Dermis microvascular lymphatic vessel endothelial cell (primary cell): ENCODE results near the gene DLL1. TPM values are rescaled to one million over a fixed set of nuclear protein-coding genes. Genes with fewer than 3 reads are reported as not detected.

Source experiments
- DNase-seq, 2 donors: peaks; one replicate each; pipeline versions ENCODE4 v3.0.0 to v3.0.0-alpha.2; 2010; ENCODE audit warnings: low read depth in 2 of 2
- total RNA-seq: library from RNA; depleted of rRNA; stranded (reverse); fragments of >200 nt; gene quantifications from 2 replicates; pipeline ENCODE4 v1.2.1, GENCODE V29; 2014

Gene DLL1
- total RNA-seq, 1 donor from 2014 or later: 2.6 TPM

DNA sequence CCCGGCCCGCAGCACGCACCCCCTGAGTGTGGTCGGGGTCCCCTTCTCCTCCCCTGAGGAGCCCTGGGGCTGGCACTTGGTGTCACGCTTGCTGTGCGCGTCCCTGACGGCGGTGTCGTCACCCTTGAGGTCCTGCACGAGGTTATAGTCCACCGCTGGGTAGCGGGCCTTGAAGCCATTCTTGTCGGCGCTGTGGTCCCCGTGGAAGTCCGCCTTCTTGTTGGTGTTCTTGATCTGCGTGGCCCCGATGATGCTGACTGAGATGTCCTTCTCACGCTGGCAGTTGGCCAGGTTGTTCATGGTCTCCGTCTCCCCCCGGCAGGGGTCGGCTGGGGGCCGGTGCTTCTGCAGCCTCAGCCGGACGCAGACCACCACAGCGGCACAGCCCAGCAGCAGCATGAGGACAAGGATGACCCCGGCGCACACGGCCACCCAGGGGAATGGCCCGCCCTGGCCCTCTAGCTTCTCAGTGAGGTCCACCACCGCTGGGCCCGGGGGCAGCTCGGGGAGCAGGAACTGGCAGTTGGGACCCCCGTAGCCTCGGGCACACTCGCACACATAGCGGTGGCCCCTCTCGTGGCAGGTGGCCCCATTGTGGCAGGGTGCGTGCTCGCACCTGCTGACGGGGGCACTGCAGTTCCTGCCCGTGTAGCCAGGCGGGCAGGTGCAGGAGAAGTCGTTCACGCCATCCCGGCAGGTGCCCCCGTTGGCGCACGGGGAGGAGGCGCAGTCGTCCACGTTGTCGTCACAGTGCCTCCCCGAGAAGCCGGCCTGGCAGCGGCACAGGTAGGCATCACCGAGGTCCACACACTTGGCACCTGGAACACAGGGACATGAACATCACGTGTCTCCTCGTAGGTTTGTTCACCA is 7.4 kb downstream of the DLL1 start:
- no peak for DNase-seq

DNA sequence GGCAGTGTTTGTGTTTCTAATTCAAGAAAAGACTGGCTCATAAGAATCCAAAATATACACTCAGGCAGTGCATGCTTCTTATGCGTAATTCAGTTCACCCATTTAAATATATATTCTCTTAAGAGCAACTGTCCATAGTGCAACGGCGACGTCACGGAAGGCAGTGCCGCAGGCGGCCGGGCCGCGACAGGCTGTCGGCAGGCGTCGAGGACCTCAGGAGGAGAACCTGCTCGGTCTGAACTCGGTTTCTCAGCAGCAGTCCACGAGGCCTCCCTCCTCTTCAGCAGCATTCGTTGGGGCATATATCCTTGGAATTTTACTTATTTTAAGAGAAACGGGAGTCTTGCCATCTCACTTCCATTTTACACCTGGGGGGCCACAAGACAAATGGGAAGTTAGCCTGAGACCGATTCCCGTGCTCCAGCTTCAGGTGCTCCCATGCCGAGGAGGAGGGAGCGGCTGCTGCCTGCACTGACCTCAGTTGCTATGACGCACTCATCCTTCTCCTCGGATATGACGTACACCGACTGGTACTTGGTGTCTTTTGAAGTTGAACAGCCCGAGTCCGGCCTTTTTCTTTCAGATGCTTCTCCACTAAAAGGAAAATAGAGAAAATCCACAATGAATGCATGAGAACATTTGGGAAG is 8.2 kb downstream of the DLL1 start:
- DNase-seq: no peak

DNA sequence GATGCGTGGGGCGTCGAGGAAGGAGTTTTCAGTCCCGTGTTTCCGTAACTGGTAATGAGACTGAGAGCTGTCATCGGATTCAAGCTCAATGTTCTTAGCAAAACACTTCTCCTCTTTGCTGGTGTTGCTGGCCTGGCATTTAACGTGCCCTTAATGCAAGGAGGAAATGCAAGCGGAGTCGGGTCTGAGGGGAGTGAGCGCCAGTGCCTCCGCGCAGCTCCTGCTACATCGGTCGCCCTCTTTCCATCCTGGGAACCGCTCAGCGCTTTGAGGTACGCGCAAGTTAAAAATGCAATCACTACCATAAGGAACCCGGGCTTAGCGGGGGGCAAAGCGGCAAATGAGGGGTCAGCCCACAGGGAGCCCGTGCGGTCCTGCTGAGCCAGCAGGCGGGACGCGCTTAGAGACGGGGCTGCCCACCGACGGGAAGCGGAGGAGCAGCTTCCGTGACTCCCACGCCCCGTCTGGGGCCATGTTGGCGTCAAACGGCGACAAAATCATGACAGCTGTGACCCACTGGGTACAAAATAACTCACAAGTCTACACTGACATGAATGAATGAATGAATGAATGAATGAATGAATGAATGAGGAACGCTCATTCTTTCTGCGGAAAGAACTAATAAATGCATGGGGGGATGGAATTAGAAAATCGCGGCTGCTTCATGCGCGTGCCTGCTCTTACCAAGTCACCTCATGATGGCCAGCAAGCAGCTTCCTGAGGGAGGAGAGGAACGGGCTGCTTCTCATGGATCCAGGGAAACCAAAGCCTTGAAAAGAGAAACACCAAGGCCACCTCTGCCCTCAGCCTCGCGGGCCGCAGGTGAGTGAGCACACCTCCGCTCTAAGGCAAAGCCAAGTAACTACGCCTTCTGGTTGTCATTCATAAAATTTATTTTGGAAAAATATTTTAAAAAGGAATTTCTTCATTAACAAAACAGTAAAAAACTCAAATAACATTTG is 9.3 kb downstream of the DLL1 start:
- no peak for DNase-seq

DNA sequence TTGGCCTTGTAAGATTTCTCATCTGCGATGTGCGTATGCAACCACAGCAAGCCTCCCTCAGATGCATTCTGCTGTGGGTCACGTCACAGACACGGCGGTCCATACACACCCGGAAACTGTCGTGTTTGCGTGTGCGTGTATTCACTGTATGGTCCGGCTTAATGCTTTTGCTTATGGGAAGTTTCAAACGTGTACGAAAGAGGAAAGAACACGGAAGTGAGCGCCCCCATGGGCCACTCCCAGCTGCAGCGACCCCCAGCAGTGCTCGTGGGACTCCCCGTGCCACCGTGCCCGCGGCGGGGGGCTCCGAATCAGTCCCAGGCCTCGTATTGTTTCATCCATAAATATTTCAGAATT is 10.2 kb downstream of the DLL1 start:
- DNase-seq: no peak

DNA sequence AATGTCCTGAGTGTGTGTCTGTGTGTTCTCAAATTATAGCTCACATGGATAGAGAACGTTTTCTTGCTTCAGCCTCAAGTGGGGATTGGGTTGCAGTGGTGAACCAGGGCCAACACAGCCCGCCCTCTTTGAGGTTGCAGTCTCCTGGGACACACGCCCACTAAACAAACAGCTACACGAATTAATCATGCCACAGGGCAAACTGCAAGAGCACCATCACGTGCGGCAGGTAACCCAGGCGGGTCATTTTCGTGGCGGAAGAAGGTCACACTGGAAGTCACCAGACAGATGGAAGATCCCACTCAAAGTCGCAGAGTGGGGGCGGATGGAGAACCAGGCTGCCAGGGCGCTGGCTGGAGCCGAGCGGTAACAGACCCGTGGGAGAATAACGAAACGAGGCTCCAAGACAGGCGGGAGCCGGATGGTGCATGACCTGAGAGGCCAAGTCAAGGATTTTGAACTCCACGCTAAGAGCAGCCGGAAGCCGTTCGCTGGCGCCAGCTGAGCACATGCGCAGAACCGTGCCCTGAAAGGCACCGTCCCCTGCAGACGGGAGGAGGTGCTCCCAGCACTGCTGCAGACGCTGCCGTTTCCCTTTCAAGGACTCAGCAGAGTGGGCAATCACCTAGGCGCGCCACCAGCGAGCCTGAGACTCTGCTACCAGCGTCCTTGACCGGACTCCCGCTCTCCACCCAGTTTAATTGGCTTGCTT is 10.7 kb downstream of the DLL1 start:
- no peak for DNase-seq

DNA sequence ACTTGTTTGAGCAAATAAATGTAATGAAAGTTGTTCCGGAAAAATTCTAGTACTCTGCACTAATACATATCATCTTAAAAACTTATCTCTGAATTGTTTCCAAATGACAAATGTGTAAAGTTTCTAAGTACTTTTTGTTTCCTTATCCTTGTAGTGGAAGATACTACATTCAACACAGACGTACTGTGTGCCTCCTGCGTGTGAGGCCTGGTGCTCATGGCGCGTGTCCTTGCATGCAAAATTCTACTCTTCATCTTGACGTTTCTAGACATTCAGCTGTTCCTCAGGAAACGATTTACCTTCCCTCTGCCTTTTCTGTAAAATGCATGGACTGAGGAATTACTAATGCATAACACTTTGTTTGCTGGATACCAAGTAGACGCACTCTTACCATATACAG is 11.5 kb downstream of the DLL1 start:
- no peak for DNase-seq

DNA sequence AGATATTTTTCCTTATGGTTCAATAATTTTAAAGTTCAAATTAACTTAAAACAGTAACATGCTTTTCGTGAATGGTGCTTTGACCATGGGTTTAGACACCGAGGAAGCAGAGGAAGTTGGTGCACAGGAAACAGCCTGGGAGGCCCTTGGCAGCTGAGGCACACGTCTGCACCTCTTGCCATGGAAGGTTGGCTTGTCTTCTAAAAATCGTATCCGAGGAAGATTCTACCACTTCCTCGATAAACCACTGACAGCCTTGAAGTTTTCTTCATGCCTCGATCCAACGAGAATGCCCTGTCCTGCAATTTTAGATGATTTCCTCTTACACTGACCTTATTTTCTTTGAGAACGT is 12.2 kb downstream of the DLL1 start:
- DNase-seq: no peak

DNA sequence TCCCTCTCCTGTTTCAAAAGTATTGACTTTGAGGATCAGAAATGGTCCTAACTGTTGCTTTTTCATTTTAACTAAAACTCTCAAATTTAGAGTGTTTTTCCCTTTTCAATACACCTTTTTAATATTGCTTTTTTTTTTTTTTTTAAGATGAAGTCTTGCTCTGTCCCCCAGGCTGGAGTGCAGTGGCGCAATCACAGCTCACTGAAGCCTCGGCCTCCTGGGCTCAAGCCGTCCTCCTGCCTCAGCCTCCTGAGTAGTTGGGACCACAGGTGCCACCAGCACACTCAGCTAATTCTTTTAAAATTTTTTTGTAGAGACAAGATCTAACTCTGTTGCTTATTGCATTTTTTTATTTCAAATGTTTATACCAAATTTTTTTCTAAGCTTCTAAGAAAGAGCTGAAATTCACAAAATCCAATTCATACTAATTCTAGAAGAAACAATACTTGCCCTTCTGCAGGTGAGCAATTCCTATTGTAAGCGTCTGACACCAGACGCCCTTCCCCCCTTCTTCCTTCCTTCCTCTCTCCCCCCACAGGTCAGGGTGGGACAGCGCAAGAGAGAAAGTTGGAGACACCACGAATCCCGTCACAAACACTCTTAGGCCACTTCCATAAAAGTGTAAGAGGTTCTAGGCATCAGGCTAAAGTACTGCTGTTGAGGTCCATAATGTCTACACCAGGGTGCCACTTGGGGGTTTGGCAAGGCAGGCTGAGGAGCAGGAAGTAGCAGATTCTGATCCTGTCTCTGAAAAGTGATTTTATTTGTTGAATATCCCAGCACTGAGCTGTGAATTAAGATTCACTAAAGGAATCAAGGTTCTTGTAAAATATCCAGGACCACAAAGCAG is 12.8 kb downstream of the DLL1 start:
- DNase-seq: no peak

DNA sequence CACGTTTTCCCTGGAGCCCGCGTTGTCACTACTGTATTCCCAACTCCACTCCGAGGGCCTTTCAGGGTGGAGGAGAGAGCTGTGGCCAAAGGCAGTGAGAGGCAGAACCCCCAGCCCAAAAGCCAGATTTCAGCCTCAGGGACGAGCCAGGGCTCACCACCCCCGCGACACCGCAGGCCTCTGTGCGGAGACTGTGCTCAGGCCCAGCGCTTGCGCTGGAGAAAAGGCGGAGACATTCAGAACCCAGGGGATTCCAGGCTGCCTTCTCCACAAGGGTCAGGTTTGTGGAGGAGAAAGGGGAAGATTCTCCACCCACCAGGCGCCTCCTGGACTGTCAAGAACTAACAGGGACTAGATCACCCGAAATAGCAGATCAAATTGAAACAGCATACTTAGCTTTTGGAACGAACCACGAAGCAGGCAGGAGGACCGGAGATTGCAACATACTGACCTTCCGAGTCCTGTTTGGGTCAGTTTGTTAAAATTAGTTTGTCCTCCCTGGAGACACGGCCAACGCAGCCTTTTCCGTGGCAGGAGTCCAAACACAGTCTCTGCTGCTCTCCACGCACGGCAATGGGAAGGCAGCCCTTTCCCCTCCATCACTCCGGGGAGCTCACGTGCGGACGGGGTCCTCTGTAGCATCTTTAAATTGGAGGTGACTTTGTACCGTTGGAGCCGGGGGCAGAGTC is 14.4 kb downstream of the DLL1 start:
- DNase-seq: peak in 1 of 2 donors; percentile 51

DNA sequence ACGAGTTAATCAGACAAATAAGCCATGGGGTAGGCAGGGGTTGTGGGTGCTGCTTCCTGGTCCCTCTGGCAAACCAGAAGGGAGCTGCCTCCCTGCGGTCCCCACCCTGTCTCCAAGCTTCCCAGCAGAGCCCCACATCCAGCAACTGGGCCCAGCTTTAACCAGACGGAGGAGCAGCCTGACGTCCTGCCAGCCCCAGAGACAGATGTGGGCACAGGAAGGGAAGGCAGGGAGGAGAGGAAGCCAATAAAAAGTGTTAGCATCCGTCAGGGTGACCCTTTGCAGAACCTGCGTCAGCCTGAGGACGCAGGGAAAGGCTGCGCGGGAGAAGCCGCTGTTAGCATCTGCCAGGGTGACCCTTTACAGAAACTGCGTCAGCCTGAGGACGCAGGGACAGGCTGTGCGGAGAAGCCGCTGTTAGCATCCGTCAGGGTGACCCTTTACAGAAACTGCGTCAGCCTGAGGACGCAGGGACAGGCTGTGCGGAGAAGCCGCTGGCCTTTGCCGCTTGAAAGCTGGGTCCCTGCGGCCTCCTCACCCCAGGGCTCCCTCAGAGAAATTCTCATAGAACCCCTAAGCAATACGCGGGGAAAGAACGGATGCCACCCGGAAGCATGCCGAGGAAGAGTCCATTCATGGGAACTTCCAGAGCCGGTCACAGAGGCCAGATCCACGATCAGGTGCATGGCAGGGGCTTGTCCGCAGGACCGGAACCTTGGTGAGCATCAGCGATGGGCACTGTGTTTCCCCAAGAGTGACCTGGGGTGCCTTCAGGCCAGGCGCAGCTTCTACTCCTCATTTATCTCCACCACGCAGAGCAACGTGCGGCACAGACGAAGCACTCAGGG is 15.9 kb downstream of the DLL1 start:
- DNase-seq: no peak

DNA sequence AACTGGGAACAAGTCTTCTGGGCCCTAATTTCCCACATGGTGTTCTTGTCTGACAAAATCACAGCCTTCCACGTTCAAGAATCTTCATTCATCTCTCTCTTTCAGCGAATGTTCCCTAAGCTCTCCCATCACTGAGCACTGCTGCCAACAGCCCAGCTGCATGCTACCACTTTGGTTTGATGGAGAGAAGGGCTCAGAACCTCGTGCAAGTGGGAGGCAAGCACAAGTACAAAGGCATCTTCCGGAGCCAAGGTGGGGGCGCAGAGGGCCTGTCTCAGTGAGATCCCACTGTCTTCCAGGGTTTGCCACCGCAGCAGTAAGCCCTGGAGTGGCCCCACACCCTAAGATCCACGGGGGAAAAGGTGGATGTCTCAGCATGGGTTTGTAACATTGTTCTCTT is 17.2 kb downstream of the DLL1 start:
- no peak for DNase-seq

DNA sequence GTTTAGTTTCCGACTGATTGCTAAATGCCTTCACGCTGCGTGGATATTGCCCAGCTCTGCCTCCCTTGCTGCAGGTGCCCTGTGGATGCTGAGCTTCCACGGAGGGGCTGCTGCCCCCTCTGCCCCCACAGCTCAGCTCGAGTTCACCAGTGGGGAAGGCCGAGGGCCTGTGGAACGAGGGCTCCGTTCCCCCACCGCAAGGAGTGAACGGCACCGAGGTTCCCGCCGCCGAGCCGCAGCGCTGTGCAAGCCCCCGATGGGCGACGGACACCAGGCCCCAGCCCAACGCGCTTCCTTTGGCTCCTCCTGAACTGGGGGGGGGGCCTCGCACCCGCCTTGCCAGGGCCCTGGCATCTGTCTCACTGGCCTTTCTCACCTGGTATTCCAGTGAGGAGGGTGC is 17.7 kb downstream of the DLL1 start:
- no peak for DNase-seq

DNA sequence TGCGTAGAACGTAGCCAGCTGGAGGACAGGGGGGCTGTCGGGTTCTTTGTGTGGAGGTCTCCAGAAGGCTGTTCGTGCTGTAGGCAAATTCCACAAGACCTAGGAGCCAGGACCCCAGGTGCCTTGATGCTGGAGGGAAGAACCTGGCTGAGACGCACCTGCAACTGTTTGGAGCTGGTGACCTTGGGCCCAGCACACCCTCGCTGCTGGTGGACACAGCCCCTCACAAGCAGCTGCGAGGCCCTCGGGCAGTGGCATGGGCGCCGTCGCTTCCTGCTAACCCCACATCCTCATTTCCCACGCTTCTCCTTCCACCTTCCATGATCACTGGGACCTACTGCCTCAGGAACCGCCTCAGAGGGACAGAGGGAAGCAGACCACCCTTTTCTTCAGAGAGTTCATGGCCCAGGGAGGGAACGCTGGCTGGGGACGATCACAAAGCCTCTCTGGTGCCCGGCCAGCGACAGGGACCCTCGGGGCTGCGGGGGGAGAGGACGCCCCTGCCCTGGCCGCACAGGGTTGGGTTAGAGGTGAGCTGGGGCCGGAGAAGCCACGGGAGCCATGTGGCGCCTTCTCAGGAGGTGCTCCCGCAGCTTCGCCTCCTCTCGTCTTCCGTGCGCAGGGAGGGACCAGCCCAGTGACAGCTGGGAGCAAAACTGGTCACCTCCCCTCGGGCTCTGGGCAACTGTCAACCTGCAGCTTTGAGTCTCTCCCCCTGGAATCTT is 18.4 kb downstream of the DLL1 start:
- no peak for DNase-seq

DNA sequence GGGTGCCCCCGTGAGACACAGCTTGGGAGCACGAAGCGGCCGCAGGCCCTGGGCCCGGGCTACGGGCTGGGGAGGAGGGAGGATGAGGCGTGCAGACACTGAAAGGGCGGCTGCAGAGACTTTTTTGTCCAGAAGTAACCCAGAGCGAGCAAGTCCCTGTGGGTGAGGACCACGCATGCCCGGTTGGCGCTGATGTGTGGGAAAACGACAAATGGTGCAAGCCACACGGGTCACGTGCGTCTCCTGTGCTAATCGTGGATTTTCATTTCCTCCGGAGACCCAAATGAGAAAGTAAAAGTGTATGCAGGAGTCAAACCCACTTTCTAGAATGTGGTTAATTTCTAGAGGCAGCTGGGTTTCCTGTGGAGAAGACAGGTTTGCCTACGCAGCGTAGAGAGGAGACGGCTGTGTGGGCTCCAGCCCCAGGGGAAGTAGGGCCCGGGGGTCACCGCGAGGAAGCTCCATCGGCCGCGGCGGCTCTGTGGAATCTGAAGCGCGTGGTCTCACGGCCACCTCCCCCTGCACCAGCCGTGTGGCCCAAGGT is 19.0 kb downstream of the DLL1 start:
- no peak for DNase-seq

DNA sequence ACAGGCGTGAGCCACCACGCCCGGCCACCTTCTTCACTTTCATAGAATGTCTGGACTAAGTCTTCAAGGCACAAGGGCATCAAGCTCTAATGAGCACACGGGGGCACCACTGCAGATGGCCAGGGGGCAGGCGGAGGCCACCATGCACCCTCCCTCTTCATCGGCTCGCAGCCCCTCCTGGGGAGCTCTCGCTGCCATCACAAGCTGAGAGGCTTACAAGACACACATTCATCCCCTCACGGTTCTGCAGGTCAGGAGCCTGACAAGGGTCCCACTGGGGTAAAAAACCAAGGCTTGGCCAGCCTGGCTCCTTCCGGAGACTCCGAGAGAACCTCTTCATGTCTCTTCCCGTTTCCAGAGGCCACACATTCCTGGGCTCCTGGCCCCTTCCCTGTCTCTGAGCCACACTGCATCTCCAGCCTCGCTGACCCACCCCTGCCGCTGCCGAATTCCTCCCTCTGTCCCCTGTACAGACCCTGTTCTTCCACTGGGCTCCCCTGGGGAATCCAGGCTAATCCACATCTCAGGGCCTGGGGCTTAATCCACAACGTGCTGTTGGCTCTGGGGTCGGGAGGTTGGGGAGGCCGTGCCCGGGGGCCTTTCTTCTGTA is 19.8 kb downstream of the DLL1 start:
- DNase-seq: no peak

DNA sequence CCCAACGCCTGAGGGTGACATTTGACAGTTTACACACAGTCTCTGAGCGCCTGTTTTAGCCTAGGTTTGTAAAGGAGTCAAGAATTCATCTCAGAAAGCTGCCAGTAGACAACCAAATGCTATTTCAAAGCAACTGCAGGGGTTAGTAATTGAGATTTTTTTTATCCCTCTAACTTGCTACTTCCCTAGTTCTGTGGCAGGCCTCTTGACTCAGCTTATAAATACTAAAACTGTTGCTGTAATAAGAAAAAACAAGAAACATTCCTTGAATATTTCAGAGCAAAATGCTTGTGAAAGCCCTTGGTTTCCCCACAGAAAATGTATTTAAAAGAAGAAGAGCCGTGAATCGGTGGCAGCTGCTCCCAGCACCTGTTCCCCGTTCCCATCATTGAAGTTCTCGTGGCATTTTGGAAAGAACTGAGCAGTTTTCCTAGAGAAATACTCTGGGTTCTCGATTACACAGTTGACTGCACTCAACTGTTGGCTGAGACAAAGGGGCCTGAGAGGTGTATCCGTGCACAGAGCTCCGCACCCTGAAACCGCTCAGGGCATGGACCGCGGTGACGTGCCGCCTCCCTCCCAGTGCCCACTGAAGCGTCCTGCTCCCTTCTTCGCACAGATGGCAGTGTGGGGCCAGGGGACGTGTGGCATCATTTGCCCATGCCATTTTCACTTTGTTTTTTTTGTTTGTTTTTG is 20.9 kb downstream of the DLL1 start:
- no peak for DNase-seq
